ENCODE measurements around the gene FBXW10B.
"Not testable (repeated sequence)": the region's sequence is repeated elsewhere in the genome, so short reads cannot be mapped to it uniquely, and the experiment has no call there.

- not testable (repeated sequence) for TF ChIP-seq EZH2 (IDR thresholded peaks at IDR 0.05; ENCODE audit: borderline replicate concordance, low read length); CTCF (IDR thresholded peaks at IDR 0.05; ENCODE audit: low read length)
Observed at GRCh38 chr17:15654401-15654800, 34.9 kb upstream of the FBXW10B start.

All from OCI-LY1 (cell line).